ENCODE measurements around the gene CEP76. TPM values are rescaled to one million over a fixed set of nuclear protein-coding genes. Genes with fewer than 3 reads are reported as not detected.

The CEP76 gene
- polyA plus RNA-seq: 7.0 TPM
- long read RNA-seq, donor 1, partial matches to known transcripts: 0 of 1 reads
- long read RNA-seq, donor 1, other reads (novel, unspliced or antisense): 0 of 1 reads
- long read RNA-seq, donor 2, partial matches to known transcripts: 0 of 4 reads
- long read RNA-seq, donor 2, other reads (novel, unspliced or antisense): 0 of 4 reads
- long read RNA-seq, donor 3: 0 reads
- long read RNA-seq, donor 4: 0 reads
- long read RNA-seq, donor 5, partial matches to known transcripts: 0 of 2 reads
- long read RNA-seq, donor 5, other reads (novel, unspliced or antisense): 0 of 2 reads
- long read RNA-seq, donor 6: 0 reads
- long read RNA-seq, donor 7: 0 reads
- long read RNA-seq, donor 8, partial matches to known transcripts: 0 of 1 reads
- long read RNA-seq, donor 8, other reads (novel, unspliced or antisense): 0 of 1 reads
- long read RNA-seq, donor 9, partial matches to known transcripts: 0 of 4 reads
- long read RNA-seq, donor 9, other reads (novel, unspliced or antisense): 0 of 4 reads
- long read RNA-seq, donor 10: 0 reads
- long read RNA-seq, donor 11: 0 reads

GRCh38 chr18:12702221-12703095, at the start of gene CEP76, which contains the start of gene PSMG2:
TSS of gene CEP76 (minus strand) at chr18:12702723. CDS start at chr18:12702548, 175 bp downstream.
TSS of gene PSMG2 (plus strand) at chr18:12703042. CDS start at chr18:12703108, 66 bp downstream.
- peak; percentile 90 to 95 for DNase-seq
- H3K27ac ChIP-seq (ENCODE audit: low read length): peak within 1 kb of the TSS; percentile 86
- H3K9me3 ChIP-seq (ENCODE audit: control insufficient read depth, low read depth, low read length): no peaks in the 10 kb centered on the region
- WGBS (ENCODE audit: insufficient coverage, low lambda C conversion rate): no CpG with 5 or more reads among the region's 89 CpGs
- peak within 1 kb of the TSS; percentile 95 for H3K4me3 ChIP-seq (ENCODE audit: low read length)
- H3K36me3 ChIP-seq (ENCODE audit: control insufficient read depth, insufficient read depth, low read length): peaks cover 14% of the 10 kb centered on the region
- peaks cover 5% of the 10 kb centered on the region for H3K4me1 ChIP-seq (ENCODE audit: control insufficient read depth, insufficient read depth, low read length)
- H3K27me3 ChIP-seq (ENCODE audit: control insufficient read depth, insufficient read depth, low read length): no peaks in the 10 kb centered on the region

GRCh38 chr18:12751891-12752290, 49.4 kb upstream of the CEP76 start:
- H3K4me1 ChIP-seq (ENCODE audit: control insufficient read depth, insufficient read depth, low read length): no peaks in the 10 kb centered on the region
- no peaks in the 10 kb centered on the region for H3K36me3 ChIP-seq (ENCODE audit: control insufficient read depth, insufficient read depth, low read length)
- no peak for DNase-seq
- WGBS (ENCODE audit: insufficient coverage, low lambda C conversion rate): no CpG with 5 or more reads among the region's 4 CpGs
- no peak overlapping the region for H3K27ac ChIP-seq (ENCODE audit: low read length)
- H3K9me3 ChIP-seq (ENCODE audit: control insufficient read depth, low read depth, low read length): no peaks in the 10 kb centered on the region
- no peak overlapping the region for H3K4me3 ChIP-seq (ENCODE audit: low read length)
- no peaks in the 10 kb centered on the region for H3K27me3 ChIP-seq (ENCODE audit: control insufficient read depth, insufficient read depth, low read length)

- Histone ChIP-seq H3K36me3 (ENCODE audit: control insufficient read depth, insufficient read depth, low read length) (no peaks in the 10 kb centered on the region), H3K27ac (ENCODE audit: low read length) (no peak overlapping the region), H3K4me3 (ENCODE audit: low read length) (no peak overlapping the region), H3K27me3 (ENCODE audit: control insufficient read depth, insufficient read depth, low read length) (no peaks in the 10 kb centered on the region), H3K9me3 (ENCODE audit: control insufficient read depth, low read depth, low read length) (no peaks in the 10 kb centered on the region), H3K4me1 (ENCODE audit: control insufficient read depth, insufficient read depth, low read length) (no peaks in the 10 kb centered on the region)
- DNase-seq: no peak
- no CpG with 5 or more reads among the region's 5 CpGs for WGBS (ENCODE audit: insufficient coverage, low lambda C conversion rate)
These were observed 49.0 kb upstream of the CEP76 start for GRCh38 chr18:12751503-12751884.

- no peak for DNase-seq
- no peak overlapping the region for H3K27ac ChIP-seq (ENCODE audit: low read length)
- H3K4me3 ChIP-seq (ENCODE audit: low read length): no peak overlapping the region
- H3K36me3 ChIP-seq (ENCODE audit: control insufficient read depth, insufficient read depth, low read length): no peaks in the 10 kb centered on the region
- H3K9me3 ChIP-seq (ENCODE audit: control insufficient read depth, low read depth, low read length): no peaks in the 10 kb centered on the region
- H3K4me1 ChIP-seq (ENCODE audit: control insufficient read depth, insufficient read depth, low read length): no peaks in the 10 kb centered on the region
- no peaks in the 10 kb centered on the region for H3K27me3 ChIP-seq (ENCODE audit: control insufficient read depth, insufficient read depth, low read length)
- WGBS (ENCODE audit: insufficient coverage, low lambda C conversion rate): no CpG with 5 or more reads among the region's 18 CpGs
These were observed 48.4 kb upstream of the CEP76 start for GRCh38 chr18:12750715-12751502.

GRCh38 chr18:12750076-12750714, 47.7 kb upstream of the CEP76 start:
- DNase-seq: no peak
- Histone ChIP-seq H3K27ac (ENCODE audit: low read length) (no peak overlapping the region), H3K4me1 (ENCODE audit: control insufficient read depth, insufficient read depth, low read length) (no peaks in the 10 kb centered on the region), H3K36me3 (ENCODE audit: control insufficient read depth, insufficient read depth, low read length) (no peaks in the 10 kb centered on the region), H3K9me3 (ENCODE audit: control insufficient read depth, low read depth, low read length) (no peaks in the 10 kb centered on the region), H3K4me3 (ENCODE audit: low read length) (no peak overlapping the region), H3K27me3 (ENCODE audit: control insufficient read depth, insufficient read depth, low read length) (no peaks in the 10 kb centered on the region)
- no CpG with 5 or more reads among the region's 14 CpGs for WGBS (ENCODE audit: insufficient coverage, low lambda C conversion rate)

GRCh38 chr18:12749121-12749520, 46.6 kb upstream of the CEP76 start:
- Histone ChIP-seq H3K4me1 (ENCODE audit: control insufficient read depth, insufficient read depth, low read length) (no peaks in the 10 kb centered on the region), H3K27ac (ENCODE audit: low read length) (no peak overlapping the region), H3K9me3 (ENCODE audit: control insufficient read depth, low read depth, low read length) (no peaks in the 10 kb centered on the region), H3K4me3 (ENCODE audit: low read length) (no peak overlapping the region), H3K36me3 (ENCODE audit: control insufficient read depth, insufficient read depth, low read length) (no peaks in the 10 kb centered on the region), H3K27me3 (ENCODE audit: control insufficient read depth, insufficient read depth, low read length) (no peaks in the 10 kb centered on the region)
- WGBS (ENCODE audit: insufficient coverage, low lambda C conversion rate): no CpG with 5 or more reads among the region's 13 CpGs
- no peak for DNase-seq

- no peak for DNase-seq
- no peak overlapping the region for H3K27ac ChIP-seq (ENCODE audit: low read length)
- no peaks in the 10 kb centered on the region for H3K4me1 ChIP-seq (ENCODE audit: control insufficient read depth, insufficient read depth, low read length)
- H3K9me3 ChIP-seq (ENCODE audit: control insufficient read depth, low read depth, low read length): no peaks in the 10 kb centered on the region
- no peaks in the 10 kb centered on the region for H3K27me3 ChIP-seq (ENCODE audit: control insufficient read depth, insufficient read depth, low read length)
- 70% methylated on average over 2 of the region's 5 CpGs for WGBS (ENCODE audit: insufficient coverage, low lambda C conversion rate)
- no peaks in the 10 kb centered on the region for H3K36me3 ChIP-seq (ENCODE audit: control insufficient read depth, insufficient read depth, low read length)
- H3K4me3 ChIP-seq (ENCODE audit: low read length): no peak overlapping the region
These were observed 46.1 kb upstream of the CEP76 start for GRCh38 chr18:12748671-12749070.

- H3K4me3 ChIP-seq (ENCODE audit: low read length): no peak overlapping the region
- H3K27ac ChIP-seq (ENCODE audit: low read length): no peak overlapping the region
- WGBS (ENCODE audit: insufficient coverage, low lambda C conversion rate): no CpG with 5 or more reads among the region's 8 CpGs
- DNase-seq: no peak
- H3K27me3 ChIP-seq (ENCODE audit: control insufficient read depth, insufficient read depth, low read length): no peaks in the 10 kb centered on the region
- no peaks in the 10 kb centered on the region for H3K36me3 ChIP-seq (ENCODE audit: control insufficient read depth, insufficient read depth, low read length)
- no peaks in the 10 kb centered on the region for H3K4me1 ChIP-seq (ENCODE audit: control insufficient read depth, insufficient read depth, low read length)
- H3K9me3 ChIP-seq (ENCODE audit: control insufficient read depth, low read depth, low read length): no peaks in the 10 kb centered on the region
These were observed 45.2 kb upstream of the CEP76 start for GRCh38 chr18:12747530-12748315.

GRCh38 chr18:12745095-12745795, 42.7 kb upstream of the CEP76 start:
- no peak overlapping the region for H3K27ac ChIP-seq (ENCODE audit: low read length)
- no peak overlapping the region for H3K4me3 ChIP-seq (ENCODE audit: low read length)
- DNase-seq: no peak
- no peaks in the 10 kb centered on the region for H3K9me3 ChIP-seq (ENCODE audit: control insufficient read depth, low read depth, low read length)
- H3K27me3 ChIP-seq (ENCODE audit: control insufficient read depth, insufficient read depth, low read length): no peaks in the 10 kb centered on the region
- no peaks in the 10 kb centered on the region for H3K4me1 ChIP-seq (ENCODE audit: control insufficient read depth, insufficient read depth, low read length)
- no peaks in the 10 kb centered on the region for H3K36me3 ChIP-seq (ENCODE audit: control insufficient read depth, insufficient read depth, low read length)
- WGBS (ENCODE audit: insufficient coverage, low lambda C conversion rate): 83% methylated on average over 2 of the region's 7 CpGs

All from large intestine (tissue), 12 donors.